Panc1 (cell line): Measurements from ENCODE around the gene ENTPD1. TPM values are rescaled to one million over a fixed set of nuclear protein-coding genes. Genes with fewer than 3 reads are reported as not detected.

Experiments
- ATAC-seq: fragments of 200-7000 bp; cut with Tn5 transposase; 2 replicates; pipeline ENCODE4 v1.9.1; 2020; ENCODE audit warnings: mild to moderate bottlenecking, moderate library complexity
- BruUV-seq: library from RNA; stranded (reverse); fragments of 400-500 nt; replicated peaks from 2 replicates; lab custom pipeline; 2021; lab: Mats Ljungman, UMichigan
- CTCF ChIA-PET: fragments of 300-600 bp; sonication (Branson Sonifier 250); formaldehyde crosslinking; loops from one replicate; lab custom pipeline; 2022; ENCODE audit warnings: antibody characterized with exemption; lab: Charles Lee
- POLR2A ChIA-PET: fragments of 300-600 bp; sonication (Branson Sonifier 250); formaldehyde crosslinking; loops from one replicate; lab custom pipeline; 2022; ENCODE audit warnings: antibody characterized with exemption; lab: Charles Lee
- DNase-seq: peaks from one replicate; pipeline ENCODE4 v3.0.0-alpha.2; 2010; ENCODE audit warnings: low read depth, low spot score
- H3K27ac ChIP-seq: 2 replicates; pipeline ENCODE4 v1.5.1; 2011; ENCODE audit warnings: mild to moderate bottlenecking, low read length, inconsistent platforms
- H3K27me3 ChIP-seq: fragments of 200-500 bp; sonication (Bioruptor generic); 2 replicates; pipeline ENCODE4 v1.6.0; 2014; ENCODE audit warnings: low read length, inconsistent platforms; ENCODE audit not compliant: control insufficient read depth, insufficient read depth
- H3K36me3 ChIP-seq: fragments of 200-500 bp; sonication (Bioruptor generic); 2 replicates; pipeline ENCODE4 v1.5.1; 2014; ENCODE audit warnings: inconsistent platforms, mild to moderate bottlenecking, low read length, moderate library complexity; ENCODE audit not compliant: control insufficient read depth, insufficient read depth
- H3K4me1 ChIP-seq: 2 replicates; pipeline ENCODE4 v1.5.1; 2011; ENCODE audit warnings: inconsistent platforms, mild to moderate bottlenecking, low read length, moderate library complexity; ENCODE audit not compliant: control insufficient read depth, insufficient read depth
- H3K4me3 ChIP-seq, 2 experiments: 2 replicates each; pipeline ENCODE4 v1.5.1; 2011 to 2012; ENCODE audit warnings: low read depth in 2 of 2, low read length in 2 of 2, mild to moderate bottlenecking in 2 of 2, inconsistent platforms in 1 of 2, moderate library complexity in 1 of 2
- H3K9me3 ChIP-seq: fragments of 200-500 bp; sonication (Bioruptor generic); 2 replicates; pipeline ENCODE4 v1.5.1; 2014; ENCODE audit warnings: low read depth, mild to moderate bottlenecking, inconsistent platforms, low read length, moderate library complexity; ENCODE audit not compliant: control insufficient read depth, insufficient read depth
- CTCF ChIP-seq: fragments of 450-650 bp; IDR thresholded peaks from 2 replicates; pipeline ENCODE4 v1.5.1; 2017; ENCODE audit warnings: mild to moderate bottlenecking
- POLR2AphosphoS5 ChIP-seq: IDR thresholded peaks from 2 replicates; pipeline ENCODE4 v1.6.1; 2012; ENCODE audit warnings: mild to moderate bottlenecking, low read depth, low read length, moderate library complexity
- REST ChIP-seq, 2 experiments: IDR thresholded peaks; 2 replicates each; pipeline ENCODE4 v1.6.1; 2011 to 2012; ENCODE audit warnings: low read depth in 2 of 2, control low read depth in 1 of 2, low read length in 1 of 2, mild to moderate bottlenecking in 1 of 2, moderate library complexity in 1 of 2; ENCODE audit not compliant: insufficient read depth in 1 of 2
- SIN3A ChIP-seq: IDR thresholded peaks from 2 replicates; pipeline ENCODE4 v1.6.1; 2012; ENCODE audit warnings: low read depth, mild to moderate bottlenecking, low read length, moderate library complexity, borderline replicate concordance; ENCODE audit not compliant: insufficient read depth
- TCF7L2 ChIP-seq: IDR thresholded peaks from 2 replicates; pipeline ENCODE4 v1.6.1; 2011; ENCODE audit warnings: mild to moderate bottlenecking, low read depth, low read length, inconsistent platforms
- in situ Hi-C: cut with HindIII; loops from 2 replicates; pipeline ENCODE4 v1.10.0; 2016; ENCODE audit warnings: low sequenced_read_pairs, low pct_unique_long_range_greater_than_20kb
- intact Hi-C: fragments of 100-400 bp; cut with micrococcal nuclease; formaldehyde crosslinking; loops from one replicate; pipeline ENCODE4 v1.10.0; 2022; ENCODE audit not compliant: unreplicated experiment
- total RNA-seq: library from RNA; stranded (reverse); gene quantifications from one replicate; pipeline ENCODE4 v1.2.1, GENCODE V29; 2021; ENCODE audit not compliant: unreplicated experiment

Gene ENTPD1
- total RNA-seq, 1 experiment from 2014 or later: 0.31 TPM

GRCh38 chr10:95877881-95878280 lies 121.9 kb downstream of the ENTPD1 start:
- H3K27me3 ChIP-seq: no peaks in the 10 kb centered on the region
- ATAC-seq (no peak), DNase-seq (no peak)
- no peaks in the 10 kb centered on the region for H3K4me1 ChIP-seq
- no TSS peak for BruUV-seq
- ChIA-PET CTCF (no interaction called here), POLR2A (no interaction called here)
- intact Hi-C loops: no loop called here
- no peak overlapping the region for H3K4me3 ChIP-seq
- in situ Hi-C loops: no loop called here
- TF ChIP-seq POLR2AphosphoS5 (no peak), CTCF (no peak), TCF7L2 (no peak), SIN3A (no peak), REST (IDR thresholded peaks at IDR 0.05; ENCODE audit: insufficient read depth in 1 of 2, low read depth in 2 of 2, low read length in 1 of 2) (no peak)
- H3K36me3 ChIP-seq: no peaks in the 10 kb centered on the region; the same call in 1 of the 2 replicates
- no peak overlapping the region for H3K27ac ChIP-seq
- H3K9me3 ChIP-seq: no peaks in the 10 kb centered on the region

- POLR2A ChIA-PET: interaction anchor here (0.6 kb wide), 1 partner anchor 16 kb away, joined by 6 read pairs; no protein-coding TSS in a partner anchor
- H3K4me3 ChIP-seq: no peak overlapping the region
- no peaks in the 10 kb centered on the region; the same call in 1 of the 2 replicates for H3K36me3 ChIP-seq
- no peak overlapping the region for H3K27ac ChIP-seq
- no TSS peak for BruUV-seq
- no peaks in the 10 kb centered on the region for H3K27me3 ChIP-seq
- in situ Hi-C loops (no loop called here), intact Hi-C loops (no loop called here)
- ATAC-seq (no peak), DNase-seq (no peak)
- no peaks in the 10 kb centered on the region for H3K9me3 ChIP-seq
- CTCF ChIA-PET: no interaction called here
- H3K4me1 ChIP-seq: no peaks in the 10 kb centered on the region
- no peak for TF ChIP-seq TCF7L2
- no peak for TF ChIP-seq CTCF
- TF ChIP-seq REST (IDR thresholded peaks at IDR 0.05; ENCODE audit: insufficient read depth in 1 of 2, low read depth in 2 of 2, low read length in 1 of 2): no peak
- TF ChIP-seq POLR2AphosphoS5: no peak
- no peak for TF ChIP-seq SIN3A
Measured at GRCh38 chr10:95880704-95881103, 124.7 kb downstream of the ENTPD1 start.
